Stimulated activated naive CD8-positive, alpha-beta T cell treated with anti-CD3 and anti-CD28 coated beads, Interleukin-15, amount 100 ng/mL, for 72 hours (primary cell): ENCODE data around the gene OPTC.

ENCODE experiments used
- ATAC-seq: fragments of 150-1000 bp; cut with Tn5 transposase; 2 replicates; pipeline ENCODE4 v1.10.0; 2021; ENCODE audit warnings: mild to moderate bottlenecking, moderate library complexity
- DNase-seq, 2 donors: peaks; one replicate each; pipeline ENCODE4 v3.0.0; 2021 to 2022
- H3K27ac Mint-ChIP-seq, 2 donors: one replicate each; pipeline ENCODE4 v1.8.0; 2022; ENCODE audit warnings: mild to moderate bottlenecking in 2 of 2, mixed read lengths in 2 of 2, moderate library complexity in 2 of 2
- H3K27me3 Mint-ChIP-seq: one replicate; pipeline ENCODE4 v1.8.0; 2022; ENCODE audit warnings: mixed read lengths
- H3K4me1 Mint-ChIP-seq: one replicate; pipeline ENCODE4 v1.8.0; 2022; ENCODE audit warnings: mild to moderate bottlenecking, mixed read lengths
- H3K4me3 Mint-ChIP-seq, 2 donors: one replicate each; pipeline ENCODE4 v1.8.0; 2022; ENCODE audit warnings: mild to moderate bottlenecking in 2 of 2, mixed read lengths in 2 of 2, moderate library complexity in 1 of 2
- H3K9me3 Mint-ChIP-seq, 2 donors: one replicate each; pipeline ENCODE4 v1.8.0; 2022; ENCODE audit warnings: mixed read lengths in 2 of 2

The OPTC gene

DNA sequence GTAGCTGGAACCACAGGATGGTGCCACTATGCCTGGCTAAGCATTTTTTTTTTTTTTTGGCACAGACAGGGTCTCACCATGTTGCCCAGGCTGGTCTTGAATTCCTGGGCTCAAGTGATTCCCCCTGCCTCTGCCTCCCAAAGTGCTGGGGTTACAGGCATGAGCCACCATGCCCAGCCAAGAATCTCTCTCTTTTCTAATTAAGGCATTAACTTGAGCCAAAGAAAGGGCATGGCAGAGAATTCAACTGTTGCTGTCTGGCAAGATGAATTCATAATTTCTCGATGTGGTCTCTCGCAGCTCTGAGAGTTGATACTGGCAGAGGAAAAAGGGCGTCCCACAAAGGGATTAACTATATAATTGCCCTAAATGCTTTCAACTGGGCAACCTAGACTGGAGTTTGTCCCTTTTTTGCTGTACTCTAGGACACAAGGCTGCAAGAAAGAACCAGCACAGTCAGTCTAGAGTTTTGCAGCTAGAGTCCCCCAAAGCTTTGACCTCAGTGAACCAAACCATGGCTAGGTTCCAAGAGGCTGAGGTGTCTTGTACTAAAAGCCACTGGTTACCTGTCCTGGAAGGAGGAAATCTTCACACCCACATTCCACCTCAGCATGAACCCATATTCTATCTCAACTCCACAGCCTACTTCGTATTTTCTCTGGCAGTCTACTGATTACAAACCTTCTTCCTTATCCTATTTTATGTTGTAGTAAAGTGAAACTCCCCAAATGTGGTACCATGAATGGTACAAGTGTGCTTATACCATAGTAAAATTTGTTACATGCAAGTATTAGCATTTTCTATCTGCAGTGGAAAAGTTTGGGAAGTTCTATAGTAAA, 51.2 kb downstream of the OPTC start:
- no peak for ATAC-seq

DNA sequence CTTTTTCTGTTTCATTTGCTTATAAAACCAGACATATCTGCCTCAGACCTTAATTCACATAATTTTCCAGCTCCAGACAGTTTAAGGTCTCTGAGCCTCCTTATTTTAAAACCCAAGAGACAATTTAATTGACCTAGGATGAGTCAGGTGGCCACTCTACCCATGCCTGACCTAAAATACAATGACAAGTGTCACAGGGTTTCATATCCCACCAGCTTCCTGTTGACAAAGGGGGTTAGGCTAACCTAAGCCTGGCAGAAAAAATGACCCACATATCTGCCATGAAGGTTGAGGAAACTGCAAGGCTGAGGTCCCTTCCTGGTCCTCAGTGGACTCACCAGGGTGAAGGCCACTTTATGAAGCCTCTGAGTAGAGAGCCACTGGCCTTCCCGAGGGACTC, 52.3 kb downstream of the OPTC start:
- Mint-ChIP-seq H3K27ac (no peak overlapping the region), H3K27me3 (no peaks in the 10 kb centered on the region), H3K9me3 (no peaks in the 10 kb centered on the region), H3K4me1 (peaks cover 6% of the 10 kb centered on the region), H3K4me3 (no peak overlapping the region)
- ATAC-seq (no peak), DNase-seq (no peak)

More for the DNA sequence above, 51.2 kb downstream of the OPTC start:
- no peak for DNase-seq
- H3K9me3 Mint-ChIP-seq = no peaks in the 10 kb centered on the region
- no peaks in the 10 kb centered on the region for H3K27me3 Mint-ChIP-seq
- no peak overlapping the region for H3K4me3 Mint-ChIP-seq
- H3K4me1 Mint-ChIP-seq = peaks cover 6% of the 10 kb centered on the region
- no peak overlapping the region for H3K27ac Mint-ChIP-seq

DNA sequence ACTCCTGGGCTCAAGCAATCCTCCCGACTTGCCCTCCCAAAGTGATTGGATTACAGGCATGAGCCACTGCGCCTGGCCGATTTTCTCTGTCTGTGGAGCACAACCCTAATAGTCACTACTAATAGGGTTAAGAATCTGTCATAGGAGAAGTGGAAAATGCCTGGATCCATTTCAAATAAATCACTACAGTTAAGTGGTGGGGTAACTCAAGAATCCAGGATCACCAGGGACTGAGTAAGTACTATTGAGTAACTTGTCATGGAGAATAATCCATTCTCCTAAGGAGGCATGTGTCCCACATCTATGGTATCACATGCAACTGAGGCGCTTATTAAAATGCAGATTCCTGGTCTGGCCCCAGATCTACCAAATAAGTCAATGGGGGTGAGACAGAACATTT, 53.2 kb downstream of the OPTC start:
- no peak for DNase-seq
- no peaks in the 10 kb centered on the region for H3K27me3 Mint-ChIP-seq
- H3K9me3 Mint-ChIP-seq = no peaks in the 10 kb centered on the region
- no peak overlapping the region for H3K4me3 Mint-ChIP-seq
- peaks cover 6% of the 10 kb centered on the region for H3K4me1 Mint-ChIP-seq
- ATAC-seq = no peak
- peak overlapping the region; percentile 21 to 57 for H3K27ac Mint-ChIP-seq

DNA sequence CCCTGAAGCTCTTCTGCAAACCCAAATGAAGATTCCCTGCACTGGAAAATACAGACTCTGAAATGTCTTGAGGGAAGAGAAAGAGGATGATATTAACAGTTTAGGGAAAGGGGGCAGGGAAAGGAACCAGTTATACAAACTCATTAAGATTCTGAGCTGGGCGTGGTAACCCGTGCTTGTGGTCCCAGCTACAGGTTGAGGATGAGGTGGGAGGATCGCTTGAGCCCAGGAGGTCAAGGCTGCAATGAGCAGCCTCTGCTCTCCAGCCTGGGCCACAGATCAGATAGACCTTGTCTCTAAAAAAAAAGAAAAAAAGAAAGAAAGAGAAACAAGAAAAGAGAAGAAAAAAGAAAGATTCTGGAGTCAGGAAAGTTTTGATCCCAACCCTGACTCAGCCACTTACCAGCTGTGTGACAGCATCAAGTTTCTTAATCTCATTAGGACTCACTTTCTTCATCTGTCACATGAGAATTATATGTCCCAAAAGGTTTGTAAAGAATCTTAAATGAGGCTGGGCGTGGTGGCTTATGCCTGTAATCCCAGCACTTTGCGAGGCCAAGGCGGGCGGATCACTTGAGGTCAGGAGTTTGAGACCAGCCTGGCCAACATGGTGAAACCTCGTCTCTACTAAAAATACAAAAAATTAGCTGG, 53.9 kb downstream of the OPTC start:
- Mint-ChIP-seq H3K9me3 (no peaks in the 10 kb centered on the region), H3K4me1 (peaks cover 6% of the 10 kb centered on the region), H3K27me3 (no peaks in the 10 kb centered on the region), H3K4me3 (no peak overlapping the region), H3K27ac (no peak overlapping the region)
- ATAC-seq = no peak
- no peak for DNase-seq

DNA sequence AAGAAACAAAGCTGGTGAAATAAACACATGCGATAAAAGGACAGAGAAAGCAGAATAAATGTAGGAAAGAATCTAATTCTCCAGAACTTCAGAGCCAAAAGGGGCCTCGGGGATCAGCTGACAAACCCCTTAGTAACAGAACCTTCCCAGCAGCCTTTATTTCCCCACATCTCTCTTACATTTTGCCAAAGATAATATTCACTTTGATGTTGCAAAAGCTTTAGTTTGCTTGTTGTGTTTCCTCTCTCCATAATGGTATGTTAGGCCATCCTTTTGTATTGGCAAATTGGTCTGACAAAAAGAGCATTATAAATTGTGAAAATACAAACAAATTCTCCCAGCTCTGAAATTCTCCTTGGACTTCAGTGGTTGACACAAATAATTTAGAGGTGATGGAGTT, 54.9 kb downstream of the OPTC start:
- H3K27ac Mint-ChIP-seq = no peak overlapping the region
- H3K4me1 Mint-ChIP-seq = peaks cover 6% of the 10 kb centered on the region
- no peak for DNase-seq
- H3K27me3 Mint-ChIP-seq = no peaks in the 10 kb centered on the region
- ATAC-seq = no peak
- no peak overlapping the region for H3K4me3 Mint-ChIP-seq
- no peaks in the 10 kb centered on the region for H3K9me3 Mint-ChIP-seq

DNA sequence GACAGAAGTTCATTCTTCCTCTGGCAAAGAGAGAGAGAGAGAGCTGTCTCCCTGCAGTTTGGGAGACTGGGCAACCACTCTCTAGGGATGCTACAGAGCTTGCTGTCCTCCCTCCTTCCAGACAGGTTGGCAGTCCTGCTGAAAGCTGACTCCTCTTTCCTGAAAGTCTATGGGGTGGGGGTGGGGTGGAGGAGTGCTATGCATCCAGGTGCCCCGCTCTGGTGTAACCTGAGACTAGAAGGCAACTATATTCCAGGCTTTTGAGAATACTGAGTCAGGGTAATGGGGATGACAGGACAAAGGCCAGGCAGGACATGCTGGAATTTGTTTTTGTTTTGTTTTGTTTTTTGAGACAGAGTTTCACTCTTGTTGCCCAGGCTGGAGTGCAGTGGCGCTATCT, 55.4 kb downstream of the OPTC start:
- Mint-ChIP-seq H3K27ac (no peak overlapping the region), H3K4me1 (peaks cover 6% of the 10 kb centered on the region), H3K27me3 (no peaks in the 10 kb centered on the region), H3K9me3 (no peaks in the 10 kb centered on the region), H3K4me3 (no peak overlapping the region)
- DNase-seq (no peak), ATAC-seq (no peak)

DNA sequence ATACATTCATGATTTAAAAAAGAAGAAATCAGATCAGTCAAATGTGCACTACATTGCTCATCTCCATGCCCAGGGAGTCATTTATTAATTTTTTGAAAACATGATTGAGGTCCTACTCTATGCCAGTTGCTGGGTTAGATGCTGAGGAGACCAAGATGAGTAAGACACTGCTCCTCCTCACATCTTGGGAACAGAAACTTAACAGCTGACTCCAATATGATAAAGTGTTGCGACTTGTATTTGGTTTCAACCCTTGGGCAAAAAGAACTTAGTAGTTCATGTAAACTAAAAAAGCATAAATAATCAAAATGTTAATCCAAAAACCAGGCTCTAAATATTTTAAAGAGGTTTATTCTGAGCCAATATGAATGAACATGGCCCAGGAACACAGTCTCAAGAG, 56.9 kb downstream of the OPTC start:
- ATAC-seq = no peak
- H3K4me1 Mint-ChIP-seq = peaks cover 10% of the 10 kb centered on the region

DNA sequence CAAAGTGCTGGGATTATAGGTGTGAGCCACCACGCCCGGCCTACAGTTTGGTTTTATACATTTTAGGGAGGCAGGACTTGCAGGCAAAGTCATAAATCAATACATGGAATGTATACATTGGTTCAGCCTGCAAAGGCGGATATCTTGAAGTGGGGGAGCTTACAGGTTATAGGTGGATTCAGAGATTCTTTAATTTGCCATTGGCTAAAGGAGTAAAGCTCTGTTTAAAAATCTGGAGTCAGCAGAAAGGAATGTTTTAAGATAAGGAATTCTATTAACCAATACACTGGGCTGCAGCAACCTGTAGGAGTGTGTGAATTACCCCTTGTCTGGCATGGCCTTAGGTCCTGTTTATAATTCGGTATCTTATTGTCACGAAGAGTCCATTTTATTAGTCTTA, 57.6 kb downstream of the OPTC start:
- no peaks in the 10 kb centered on the region for H3K9me3 Mint-ChIP-seq
- no peaks in the 10 kb centered on the region for H3K27me3 Mint-ChIP-seq
- no peak for DNase-seq
- no peak for ATAC-seq
- peak overlapping the region; percentile 27 to 46 for H3K27ac Mint-ChIP-seq
- peaks cover 7% of the 10 kb centered on the region for H3K4me1 Mint-ChIP-seq
- no peak overlapping the region for H3K4me3 Mint-ChIP-seq

More for the DNA sequence above, 56.9 kb downstream of the OPTC start:
- Mint-ChIP-seq H3K27me3 (no peaks in the 10 kb centered on the region), H3K9me3 (no peaks in the 10 kb centered on the region), H3K27ac (no peak overlapping the region), H3K4me3 (no peak overlapping the region)
- no peak for DNase-seq

DNA sequence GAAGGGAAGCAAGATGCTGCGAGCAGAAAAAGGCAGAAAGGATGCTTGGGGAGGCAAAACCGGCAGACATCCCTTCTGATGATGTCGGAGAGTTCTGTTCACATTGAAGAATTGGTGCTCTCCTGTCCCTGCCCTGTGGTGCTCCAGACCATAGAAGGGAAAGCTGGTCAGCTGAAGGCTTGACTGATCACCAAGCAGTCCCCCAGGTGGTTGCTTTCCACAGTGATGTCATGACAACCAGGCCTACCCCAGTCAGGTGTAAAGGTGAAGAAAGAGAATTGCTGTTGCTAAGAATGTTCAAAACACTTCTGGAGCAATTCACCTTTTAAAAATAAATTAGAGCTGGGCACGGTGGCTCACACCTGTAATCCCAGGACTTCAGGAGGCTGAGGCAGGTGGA, 59.5 kb downstream of the OPTC start:
- no peak overlapping the region for H3K27ac Mint-ChIP-seq
- H3K9me3 Mint-ChIP-seq = no peaks in the 10 kb centered on the region
- H3K27me3 Mint-ChIP-seq = no peaks in the 10 kb centered on the region
- H3K4me3 Mint-ChIP-seq = no peak overlapping the region
- no peak for ATAC-seq
- no peak for DNase-seq
- peaks cover 7% of the 10 kb centered on the region for H3K4me1 Mint-ChIP-seq

DNA sequence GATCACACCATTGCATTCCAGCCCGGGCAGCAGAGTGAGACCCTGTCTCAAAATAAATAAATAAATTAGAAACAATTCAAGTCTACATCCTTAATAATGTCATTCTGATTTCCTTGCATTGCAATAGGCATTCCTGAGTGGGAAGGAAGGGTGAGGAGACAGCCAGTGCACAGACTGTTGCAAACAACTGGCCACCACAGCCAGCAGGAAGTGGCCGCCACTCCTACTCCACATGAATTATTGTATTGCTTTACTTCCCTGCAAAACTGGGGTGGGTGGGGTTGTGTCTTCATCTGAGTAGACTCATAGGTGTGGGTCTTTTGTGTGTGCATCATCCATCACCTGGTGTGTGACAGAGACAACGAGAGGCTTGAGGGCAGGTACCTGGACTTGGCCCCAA, 60.1 kb downstream of the OPTC start:
- Mint-ChIP-seq H3K27me3 (no peaks in the 10 kb centered on the region), H3K9me3 (no peaks in the 10 kb centered on the region), H3K4me1 (peaks cover 7% of the 10 kb centered on the region), H3K4me3 (no peak overlapping the region), H3K27ac (no peak overlapping the region)
- no peak for ATAC-seq
- DNase-seq = no peak

DNA sequence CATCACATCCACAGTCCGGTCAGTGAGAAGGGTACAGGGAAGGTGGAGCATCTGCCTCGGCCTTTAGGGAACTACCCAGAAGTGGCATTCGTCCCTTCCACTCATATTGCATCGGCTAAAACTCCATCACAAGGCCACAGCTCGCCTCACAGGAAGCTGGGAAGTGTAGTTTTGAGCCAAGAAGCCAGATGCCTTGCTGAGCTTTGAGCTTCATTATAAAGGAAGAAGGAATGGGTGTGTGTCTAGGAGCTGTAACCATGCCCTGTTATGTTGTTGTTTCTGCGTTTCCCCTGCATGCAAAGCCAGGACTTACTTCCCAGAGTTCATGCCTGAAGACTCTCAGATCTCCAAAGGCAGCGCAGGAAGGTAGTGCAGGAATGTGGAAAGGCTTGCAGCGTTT, 61.1 kb downstream of the OPTC start:
- Mint-ChIP-seq H3K27ac (no peak overlapping the region), H3K9me3 (no peaks in the 10 kb centered on the region), H3K4me1 (peaks cover 7% of the 10 kb centered on the region), H3K27me3 (no peaks in the 10 kb centered on the region), H3K4me3 (no peak overlapping the region)
- ATAC-seq = no peak
- no peak for DNase-seq

DNA sequence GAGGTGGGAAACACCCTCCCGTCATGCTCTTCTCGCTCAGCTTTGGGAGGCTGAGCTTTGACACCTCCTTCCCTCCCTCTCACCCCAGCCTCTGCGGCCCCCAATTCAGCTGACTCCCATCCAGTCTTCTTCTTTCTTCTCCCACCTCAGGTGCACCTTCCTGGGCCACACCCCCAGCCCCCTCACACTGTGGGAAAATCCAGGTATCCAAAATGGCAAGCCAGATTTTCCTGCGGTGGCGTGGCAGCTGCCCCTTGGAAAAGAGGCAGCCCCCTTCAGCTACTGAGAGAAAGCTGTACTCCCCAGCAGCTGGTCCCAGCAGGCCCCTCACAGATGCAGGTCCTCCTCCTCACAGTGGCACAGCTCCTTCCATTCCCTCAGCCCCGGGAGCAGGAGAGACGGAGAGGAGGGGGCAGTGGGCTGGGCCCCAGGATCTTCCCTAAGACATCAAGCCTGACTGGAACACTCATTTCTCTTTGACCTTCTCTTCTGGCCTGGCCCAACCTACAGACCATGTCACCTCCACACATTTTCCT, 61.6 kb downstream of the OPTC start:
- H3K4me1 Mint-ChIP-seq = peaks cover 7% of the 10 kb centered on the region
- no peak overlapping the region for H3K4me3 Mint-ChIP-seq
- no peaks in the 10 kb centered on the region for H3K27me3 Mint-ChIP-seq
- DNase-seq (no peak), ATAC-seq (no peak)
- H3K27ac Mint-ChIP-seq = no peak overlapping the region
- H3K9me3 Mint-ChIP-seq = no peaks in the 10 kb centered on the region

DNA sequence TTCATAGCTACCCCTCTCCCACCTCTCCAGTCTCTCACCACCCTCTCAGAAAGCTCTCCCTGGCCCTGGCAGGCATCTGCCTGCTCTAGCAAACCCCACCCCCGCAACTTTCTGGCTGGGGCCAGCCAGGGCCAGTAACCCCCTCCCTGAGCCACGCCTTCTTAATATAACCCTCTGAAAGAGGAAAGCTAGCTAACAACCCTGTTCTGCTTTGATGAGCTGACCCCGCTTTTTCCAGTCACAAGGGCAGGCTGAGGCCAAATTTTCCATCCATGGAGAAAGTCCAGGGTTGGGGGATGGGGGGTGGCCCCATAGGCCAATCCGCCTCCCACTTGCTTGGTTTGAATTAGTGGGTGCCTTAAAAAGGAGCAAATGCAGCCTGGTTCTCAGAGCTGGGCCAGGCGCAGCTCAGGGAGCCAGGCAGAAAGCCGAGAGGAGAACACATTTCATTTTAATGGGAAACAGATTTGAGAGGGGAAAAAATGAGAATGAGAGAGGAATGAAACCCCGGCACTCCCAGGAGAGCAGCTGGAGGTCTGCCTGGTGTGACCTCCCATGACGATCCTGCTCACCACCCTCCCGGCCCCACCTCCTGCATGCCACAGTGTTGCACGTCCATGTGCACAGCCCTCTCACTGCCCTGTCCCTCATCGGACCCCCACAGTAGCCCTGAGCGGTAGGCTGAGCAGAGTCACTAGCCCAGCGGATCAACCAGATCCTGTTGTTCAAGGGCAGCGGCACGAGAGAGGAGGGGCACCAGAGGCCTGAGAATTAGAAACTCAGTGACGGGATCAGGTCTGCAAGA, 62.3 kb downstream of the OPTC start:
- H3K4me3 Mint-ChIP-seq = no peak overlapping the region
- H3K4me1 Mint-ChIP-seq = peaks cover 7% of the 10 kb centered on the region
- DNase-seq (no peak), ATAC-seq (no peak)
- no peak overlapping the region for H3K27ac Mint-ChIP-seq
- no peaks in the 10 kb centered on the region for H3K27me3 Mint-ChIP-seq
- no peaks in the 10 kb centered on the region for H3K9me3 Mint-ChIP-seq

DNA sequence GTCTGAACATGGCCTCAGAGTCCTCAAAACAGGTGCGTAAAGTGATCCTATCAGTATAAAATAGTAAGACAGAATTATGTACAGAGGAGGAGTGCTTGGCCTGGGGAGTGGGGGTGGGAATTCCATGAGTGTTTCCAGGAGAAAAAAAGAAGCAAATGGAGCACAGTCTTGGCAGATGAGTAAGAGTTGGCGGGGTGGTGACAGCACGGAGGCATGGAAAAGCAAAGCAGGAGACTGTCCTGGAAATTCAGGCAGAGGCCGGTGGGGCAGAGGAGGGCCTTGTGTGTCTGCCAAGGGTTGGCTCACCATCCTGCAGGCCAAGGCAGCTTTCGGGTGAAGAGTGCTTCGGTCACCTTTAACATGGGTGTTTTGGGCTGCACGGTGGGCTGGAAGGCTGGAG, 63.4 kb downstream of the OPTC start:
- H3K27ac Mint-ChIP-seq = no peak overlapping the region
- DNase-seq (no peak), ATAC-seq (no peak)
- H3K4me1 Mint-ChIP-seq = peaks cover 7% of the 10 kb centered on the region
- H3K4me3 Mint-ChIP-seq = no peak overlapping the region
- no peaks in the 10 kb centered on the region for H3K27me3 Mint-ChIP-seq
- no peaks in the 10 kb centered on the region for H3K9me3 Mint-ChIP-seq

DNA sequence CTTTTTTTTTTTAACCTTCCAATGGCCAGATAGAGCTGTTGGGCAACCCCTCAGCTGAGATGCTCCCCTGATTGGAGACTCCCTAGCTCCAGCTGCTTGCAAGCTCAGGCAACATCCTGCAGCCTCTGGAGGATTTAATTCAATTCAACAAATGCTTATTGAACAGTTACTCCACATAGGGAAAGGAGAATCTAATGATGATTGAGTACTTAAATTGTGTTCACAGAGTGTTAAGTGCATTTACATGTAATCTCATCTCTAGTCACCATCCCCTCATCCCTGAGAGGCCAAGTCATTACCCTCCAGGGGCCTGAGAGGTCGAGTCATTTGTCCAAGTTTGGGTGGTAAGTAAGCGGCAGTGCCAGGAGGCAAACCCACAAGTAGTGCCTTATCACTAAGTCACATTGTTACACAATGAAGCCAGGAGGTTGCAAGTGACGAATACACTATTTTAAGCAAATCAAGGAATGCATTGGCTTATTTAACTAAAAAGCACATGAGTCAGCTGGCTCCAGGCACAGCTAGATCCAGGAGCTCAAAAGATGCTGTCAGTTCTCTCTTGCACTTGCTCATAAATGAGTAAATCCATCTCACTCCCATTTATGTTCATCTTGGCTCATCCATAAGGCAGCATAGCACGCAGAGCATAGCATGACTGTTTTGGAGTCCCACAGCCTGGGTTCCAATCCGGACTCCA, 64.3 kb downstream of the OPTC start:
- ATAC-seq (no peak), DNase-seq (no peak)
- Mint-ChIP-seq H3K9me3 (no peaks in the 10 kb centered on the region), H3K27ac (no peak overlapping the region), H3K4me3 (no peak overlapping the region), H3K4me1 (peaks cover 7% of the 10 kb centered on the region), H3K27me3 (no peaks in the 10 kb centered on the region)
